ENCODE measurements around the gene TMEM131.
"Not testable (repeated sequence)": the region's sequence is repeated elsewhere in the genome, so short reads cannot be mapped to it uniquely, and the experiment has no call there.

TMEM131 gene, protein sequence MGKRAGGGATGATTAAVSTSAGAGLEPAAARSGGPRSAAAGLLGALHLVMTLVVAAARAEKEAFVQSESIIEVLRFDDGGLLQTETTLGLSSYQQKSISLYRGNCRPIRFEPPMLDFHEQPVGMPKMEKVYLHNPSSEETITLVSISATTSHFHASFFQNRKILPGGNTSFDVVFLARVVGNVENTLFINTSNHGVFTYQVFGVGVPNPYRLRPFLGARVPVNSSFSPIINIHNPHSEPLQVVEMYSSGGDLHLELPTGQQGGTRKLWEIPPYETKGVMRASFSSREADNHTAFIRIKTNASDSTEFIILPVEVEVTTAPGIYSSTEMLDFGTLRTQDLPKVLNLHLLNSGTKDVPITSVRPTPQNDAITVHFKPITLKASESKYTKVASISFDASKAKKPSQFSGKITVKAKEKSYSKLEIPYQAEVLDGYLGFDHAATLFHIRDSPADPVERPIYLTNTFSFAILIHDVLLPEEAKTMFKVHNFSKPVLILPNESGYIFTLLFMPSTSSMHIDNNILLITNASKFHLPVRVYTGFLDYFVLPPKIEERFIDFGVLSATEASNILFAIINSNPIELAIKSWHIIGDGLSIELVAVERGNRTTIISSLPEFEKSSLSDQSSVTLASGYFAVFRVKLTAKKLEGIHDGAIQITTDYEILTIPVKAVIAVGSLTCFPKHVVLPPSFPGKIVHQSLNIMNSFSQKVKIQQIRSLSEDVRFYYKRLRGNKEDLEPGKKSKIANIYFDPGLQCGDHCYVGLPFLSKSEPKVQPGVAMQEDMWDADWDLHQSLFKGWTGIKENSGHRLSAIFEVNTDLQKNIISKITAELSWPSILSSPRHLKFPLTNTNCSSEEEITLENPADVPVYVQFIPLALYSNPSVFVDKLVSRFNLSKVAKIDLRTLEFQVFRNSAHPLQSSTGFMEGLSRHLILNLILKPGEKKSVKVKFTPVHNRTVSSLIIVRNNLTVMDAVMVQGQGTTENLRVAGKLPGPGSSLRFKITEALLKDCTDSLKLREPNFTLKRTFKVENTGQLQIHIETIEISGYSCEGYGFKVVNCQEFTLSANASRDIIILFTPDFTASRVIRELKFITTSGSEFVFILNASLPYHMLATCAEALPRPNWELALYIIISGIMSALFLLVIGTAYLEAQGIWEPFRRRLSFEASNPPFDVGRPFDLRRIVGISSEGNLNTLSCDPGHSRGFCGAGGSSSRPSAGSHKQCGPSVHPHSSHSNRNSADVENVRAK (N-terminal part only)

DNA sequence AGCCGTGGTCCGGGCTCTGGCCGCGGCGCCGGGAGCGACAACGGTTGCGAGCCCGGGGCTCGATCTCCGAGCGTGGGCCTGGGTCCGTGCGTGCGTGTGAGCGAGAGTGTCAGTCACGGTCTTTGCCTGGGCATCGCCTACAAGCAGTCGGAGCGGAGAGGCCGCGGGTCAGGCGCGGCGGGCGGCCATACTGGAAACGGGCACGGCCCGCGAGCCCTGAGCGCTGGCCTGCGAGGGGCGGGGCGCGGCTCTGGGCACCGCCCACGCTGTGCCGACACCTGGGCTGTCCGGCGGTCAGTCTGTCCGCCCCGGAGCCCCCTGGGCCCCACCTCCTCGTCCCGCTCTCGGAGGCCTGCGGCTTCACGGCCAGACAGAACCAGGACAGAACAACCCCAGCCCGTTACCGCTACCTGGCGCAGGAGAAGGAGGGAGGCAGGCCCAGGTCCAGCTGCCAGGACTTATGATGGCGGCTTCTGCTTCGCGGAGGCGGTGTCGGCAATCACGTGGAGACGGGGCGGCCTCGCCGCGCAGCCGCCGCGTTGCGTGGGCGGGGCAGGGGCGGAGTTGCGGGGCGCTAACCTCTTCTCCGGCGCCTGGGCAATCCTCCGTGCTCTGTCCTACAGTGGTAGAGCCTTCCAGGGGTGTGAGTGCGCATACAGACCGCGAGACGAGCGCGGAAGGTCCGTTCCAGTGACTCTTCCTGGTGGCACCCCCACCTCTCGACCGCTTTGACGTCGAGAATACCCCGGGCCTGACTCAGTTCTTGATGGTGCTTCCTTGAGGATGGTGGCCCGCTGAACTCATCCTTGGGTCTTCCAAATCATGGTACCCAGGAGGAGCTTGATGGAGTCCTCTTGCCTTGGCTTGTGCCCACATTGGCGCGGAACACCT is at the start of gene TMEM131:
TMEM131 (minus strand) TSS at position 215 of the 891 bp plus-strand sequence. CDS start 286 bp downstream, outside the sequence.
- ATAC-seq: peak; percentile 82 to 85

DNA sequence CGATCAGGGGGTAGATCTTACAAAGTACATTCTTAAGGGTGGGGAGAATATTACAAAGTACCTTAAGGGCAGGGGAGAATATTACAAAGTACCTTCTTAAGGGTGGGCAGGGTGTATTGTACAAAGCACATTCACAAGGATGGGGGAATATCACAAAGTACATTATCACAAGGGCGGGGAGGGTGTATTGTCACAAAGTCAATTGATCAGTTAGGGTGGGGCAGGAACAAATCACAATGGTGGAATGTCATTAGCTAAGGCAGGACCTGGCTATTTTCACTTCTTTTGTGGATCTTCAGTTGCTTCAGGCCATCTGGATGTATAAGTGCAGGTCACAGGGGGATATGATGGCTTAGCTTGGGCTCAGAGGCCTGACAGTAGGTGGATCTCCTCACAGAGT is 49.0 kb upstream of the TMEM131 start:
- not testable (repeated sequence) for ATAC-seq

DNA sequence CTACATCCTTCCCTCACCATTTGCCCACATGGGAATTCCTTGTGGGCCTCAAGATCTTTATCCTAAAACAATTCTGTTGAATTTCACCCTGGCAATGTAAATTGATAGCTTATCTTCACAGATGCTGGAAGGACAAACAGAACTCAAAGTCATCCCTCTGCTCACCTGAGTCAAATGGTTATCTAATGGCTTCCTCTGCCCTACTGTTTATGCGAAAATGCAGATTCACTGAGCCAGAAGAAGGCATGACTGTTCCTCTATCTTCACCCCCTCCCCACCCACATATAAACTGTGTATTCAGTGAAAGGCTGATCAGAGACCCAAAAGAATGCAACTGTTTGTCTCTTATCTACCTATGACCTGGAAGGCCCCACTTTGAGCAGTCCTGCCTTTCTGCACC is 47.4 kb upstream of the TMEM131 start:
- no peak for ATAC-seq

DNA sequence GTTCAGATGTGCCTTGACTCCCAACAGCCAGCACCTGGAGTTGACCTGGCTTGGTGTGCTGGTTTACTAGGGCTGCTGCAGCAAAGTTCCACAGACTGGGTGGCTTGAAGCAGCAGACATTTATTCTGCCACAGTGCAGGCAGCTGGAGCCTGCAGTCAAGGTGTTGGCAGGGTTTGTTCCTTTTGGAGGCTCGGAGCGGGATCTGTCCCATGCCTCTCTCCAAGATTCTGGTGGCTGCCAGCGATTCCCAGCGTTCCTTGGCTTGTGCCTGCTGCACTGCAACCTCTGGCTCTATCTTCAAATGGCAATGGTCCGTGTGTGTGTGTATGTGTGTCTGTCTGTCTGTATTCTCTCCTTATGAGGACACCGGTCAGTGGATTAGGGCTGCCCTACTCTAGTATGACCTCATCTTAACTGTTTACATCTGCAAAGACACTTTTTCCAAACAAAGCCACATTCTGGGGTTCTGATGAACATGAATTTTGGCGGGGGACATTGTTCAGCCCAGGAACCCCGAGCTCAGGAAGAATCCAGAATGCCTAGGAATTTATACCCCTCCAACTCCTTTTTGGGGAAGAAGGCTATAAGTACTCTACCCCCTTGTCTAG is 44.7 kb upstream of the TMEM131 start:
- no peak for ATAC-seq

DNA sequence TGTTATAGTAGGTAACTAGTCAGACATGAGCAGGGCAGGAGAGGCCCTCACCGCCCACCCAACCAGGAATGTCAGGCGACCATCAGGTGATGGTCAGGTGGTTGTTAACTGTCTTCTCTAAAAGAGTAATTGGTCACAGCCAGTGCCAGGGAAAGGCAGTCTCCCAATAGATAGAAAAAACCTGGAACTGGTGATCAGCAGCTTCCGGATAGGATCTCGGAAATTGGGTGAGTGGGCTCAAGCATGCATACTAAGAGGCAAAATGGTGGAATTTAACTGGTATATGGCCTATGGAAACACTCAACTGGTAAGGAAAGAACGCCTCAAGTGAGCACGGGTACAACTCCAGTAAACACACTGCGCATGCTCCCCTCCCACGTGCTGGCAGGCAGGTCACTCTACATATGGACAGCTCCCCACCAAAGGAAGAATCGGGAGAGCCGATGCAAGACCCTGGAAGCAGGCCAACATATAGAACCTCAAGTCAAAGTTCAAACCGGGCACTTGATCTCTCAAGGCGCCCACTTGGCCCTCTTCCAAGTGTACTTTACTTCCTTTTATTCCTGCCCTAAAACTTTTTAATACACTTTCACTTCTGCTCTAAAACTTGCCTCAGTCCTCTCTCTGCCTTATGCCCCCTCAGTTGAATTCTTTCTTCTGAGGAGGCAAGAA is 43.5 kb upstream of the TMEM131 start:
- no peak for ATAC-seq

DNA sequence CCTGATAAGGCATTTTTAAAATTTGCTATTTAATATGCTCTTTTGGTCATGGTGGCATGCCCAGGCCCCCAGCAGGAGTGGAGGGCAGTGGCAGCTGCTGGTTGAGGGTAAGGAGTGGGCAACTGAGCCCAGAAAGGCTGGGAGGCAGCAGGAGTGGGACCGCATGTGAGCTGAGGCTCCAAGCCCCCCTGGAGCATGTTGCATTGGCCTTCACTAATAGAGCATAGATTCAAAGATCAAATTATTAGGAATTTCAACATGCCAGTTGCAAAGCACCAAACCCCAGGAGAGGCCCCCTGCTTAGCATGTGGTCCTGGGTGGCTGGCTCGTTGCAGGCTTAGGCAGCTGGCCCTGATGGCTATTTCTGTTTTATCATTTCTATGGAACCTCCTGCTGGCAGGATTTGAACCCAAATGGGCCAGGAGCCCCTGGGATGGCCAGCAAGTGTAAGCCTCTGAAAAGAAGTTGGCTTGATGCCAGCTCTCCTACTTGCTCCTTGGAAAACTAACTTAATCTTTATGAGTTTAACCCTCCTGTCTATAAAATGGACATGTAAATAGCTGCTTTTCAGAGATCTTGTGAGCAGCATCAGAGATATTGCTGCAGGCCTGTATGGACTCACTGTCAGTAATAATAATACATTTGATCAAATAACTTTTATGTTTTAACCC is 42.1 kb upstream of the TMEM131 start:
- no peak for ATAC-seq

DNA sequence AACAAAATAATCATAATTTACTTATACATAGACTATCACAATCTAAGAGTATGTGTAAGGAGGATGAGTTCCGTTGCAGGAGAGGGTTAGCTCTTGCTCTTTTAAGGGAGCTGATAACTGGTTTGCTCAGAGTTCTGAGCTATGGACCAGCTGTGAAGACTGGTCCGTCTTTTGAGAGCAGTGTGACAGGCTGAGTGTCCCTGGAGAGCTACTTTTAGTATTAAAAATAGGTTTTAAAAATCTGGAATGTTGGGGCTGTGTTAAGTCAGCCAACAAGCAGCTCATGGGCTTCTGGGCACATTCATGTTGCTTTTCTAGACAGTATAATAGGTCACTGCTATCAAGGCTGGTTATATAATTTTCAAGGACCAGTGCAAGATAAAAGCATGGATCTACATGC is 41.5 kb upstream of the TMEM131 start:
- ATAC-seq: no peak

DNA sequence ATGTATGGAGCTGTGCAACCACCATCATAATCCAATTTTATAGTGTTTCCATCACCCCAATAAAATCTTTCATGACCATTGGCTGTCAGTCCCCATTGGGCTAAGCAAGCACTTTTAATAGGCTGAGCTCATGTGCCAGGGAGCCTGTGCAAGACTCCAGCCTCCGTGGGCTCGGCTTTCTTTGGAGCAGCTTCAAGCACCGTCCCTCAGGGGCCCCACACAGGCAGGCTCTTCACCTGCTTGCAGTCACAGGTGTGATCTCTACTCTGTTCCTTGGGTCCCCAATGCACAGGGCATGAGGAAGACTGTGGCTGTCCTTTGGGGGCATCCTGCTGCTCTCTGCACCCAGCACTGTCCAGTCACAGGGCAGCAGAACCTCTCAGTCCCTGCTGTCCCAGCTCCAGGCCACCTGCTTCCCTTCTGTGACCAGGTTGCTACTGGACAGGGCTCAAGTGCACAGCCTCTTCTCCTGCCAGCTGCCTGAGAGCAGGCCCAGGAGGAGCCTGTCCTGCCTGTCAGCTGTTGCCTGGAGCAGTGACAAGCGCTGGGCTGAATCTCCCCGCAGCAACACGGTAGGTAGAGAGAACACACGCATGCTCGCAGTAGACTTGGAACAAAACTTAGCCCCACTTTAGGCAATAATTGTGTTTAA is 40.7 kb upstream of the TMEM131 start:
- ATAC-seq: no peak

DNA sequence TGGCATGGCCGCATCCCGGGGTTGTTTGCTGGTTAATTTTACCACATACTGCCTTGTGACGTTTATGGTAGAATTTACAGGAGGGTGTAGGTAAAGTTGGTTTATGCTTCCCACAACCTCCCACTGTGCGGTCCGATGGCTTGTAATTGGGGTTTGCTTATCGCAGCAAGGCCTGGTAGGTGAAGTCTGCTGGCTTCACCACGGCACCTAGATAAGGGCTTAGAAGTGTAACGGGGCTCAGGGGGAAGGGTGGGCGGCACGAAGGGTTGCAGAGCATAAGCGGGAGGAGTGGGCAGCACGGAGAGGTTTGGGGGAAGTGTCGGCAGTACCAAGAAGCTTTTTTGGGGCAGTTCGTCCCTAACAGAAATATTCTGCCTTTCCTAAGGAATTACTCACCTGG is 39.0 kb upstream of the TMEM131 start:
- no peak for ATAC-seq

DNA sequence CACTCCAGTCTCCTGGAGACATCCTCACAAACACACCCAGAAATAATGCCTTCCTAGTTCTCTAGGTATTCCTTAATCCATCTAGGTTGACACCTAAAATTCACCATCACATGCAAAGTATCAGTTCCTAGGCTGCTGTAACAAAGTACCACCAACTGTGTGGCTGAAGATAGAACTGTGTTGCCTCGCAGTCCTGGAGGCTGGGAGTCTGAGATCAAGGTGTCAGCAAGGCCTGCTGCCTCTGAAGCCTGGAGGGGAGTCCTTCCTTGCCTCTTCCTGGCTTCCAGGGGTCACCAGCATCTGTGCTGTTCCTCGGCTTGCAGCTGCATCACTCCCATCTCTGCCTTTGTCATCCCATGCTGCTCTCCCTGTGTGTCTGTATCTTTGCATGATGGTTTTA is 36.3 kb upstream of the TMEM131 start:
- ATAC-seq: no peak

DNA sequence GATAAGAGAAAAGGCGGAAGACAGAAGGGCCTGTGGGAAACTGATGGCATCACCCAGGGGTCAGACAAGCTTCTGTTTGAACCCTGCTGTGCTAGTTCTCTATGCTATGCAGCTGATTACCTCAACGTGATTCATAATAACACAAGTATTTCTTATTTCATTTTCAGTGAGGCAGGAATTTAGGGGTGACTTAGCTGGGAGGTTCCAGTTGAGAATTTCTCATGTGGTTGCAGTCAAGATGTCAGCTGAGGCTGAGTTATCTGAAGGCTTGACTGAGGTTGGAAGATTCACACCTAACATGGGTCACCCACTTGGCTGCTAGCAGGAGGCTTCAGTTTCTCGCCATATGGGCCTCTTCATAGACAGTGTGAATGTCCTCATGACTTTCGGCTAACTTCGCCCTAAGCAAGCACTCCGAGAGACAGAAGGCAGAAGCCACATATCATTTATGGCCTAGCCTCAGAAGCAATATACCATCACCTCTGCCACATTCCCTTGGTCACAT is 34.0 kb upstream of the TMEM131 start:
- ATAC-seq: no peak

DNA sequence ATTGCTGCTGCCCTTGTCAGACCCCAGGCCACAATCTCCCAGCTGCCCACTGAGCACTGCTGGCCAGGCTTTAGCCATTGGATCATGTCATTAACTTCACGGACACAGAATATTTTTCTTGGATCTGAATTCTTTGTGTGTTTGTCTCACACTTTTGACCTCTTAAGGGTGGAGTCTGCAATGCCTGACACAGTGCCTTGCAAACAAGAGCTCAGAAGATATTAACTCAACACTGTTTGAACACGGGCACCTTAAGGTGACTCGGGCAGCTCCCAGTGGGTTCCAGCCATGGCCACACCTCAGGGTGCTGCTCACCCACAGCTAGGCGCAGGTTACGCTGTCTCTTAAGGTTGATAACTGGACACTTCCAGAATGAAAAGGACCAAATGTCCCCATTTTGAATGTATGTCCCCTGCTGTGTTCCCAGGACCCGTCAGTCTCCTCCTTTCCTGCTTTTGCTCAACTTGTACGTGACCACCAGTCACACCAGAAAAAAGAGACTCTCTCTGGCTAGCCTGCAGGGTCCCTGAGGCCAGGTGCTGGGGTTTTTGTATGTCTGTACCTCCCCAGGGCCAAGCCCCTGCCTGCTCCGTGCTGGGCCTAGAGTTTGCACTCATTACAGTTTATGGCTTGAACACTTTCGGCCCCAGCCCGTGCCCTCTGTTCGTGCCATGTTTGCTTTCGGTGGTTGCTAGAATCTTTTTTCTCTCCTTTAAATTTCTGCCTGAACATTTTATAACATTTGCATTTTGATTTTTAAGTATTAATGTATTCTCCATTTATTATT is 33.4 kb upstream of the TMEM131 start:
- ATAC-seq: no peak

DNA sequence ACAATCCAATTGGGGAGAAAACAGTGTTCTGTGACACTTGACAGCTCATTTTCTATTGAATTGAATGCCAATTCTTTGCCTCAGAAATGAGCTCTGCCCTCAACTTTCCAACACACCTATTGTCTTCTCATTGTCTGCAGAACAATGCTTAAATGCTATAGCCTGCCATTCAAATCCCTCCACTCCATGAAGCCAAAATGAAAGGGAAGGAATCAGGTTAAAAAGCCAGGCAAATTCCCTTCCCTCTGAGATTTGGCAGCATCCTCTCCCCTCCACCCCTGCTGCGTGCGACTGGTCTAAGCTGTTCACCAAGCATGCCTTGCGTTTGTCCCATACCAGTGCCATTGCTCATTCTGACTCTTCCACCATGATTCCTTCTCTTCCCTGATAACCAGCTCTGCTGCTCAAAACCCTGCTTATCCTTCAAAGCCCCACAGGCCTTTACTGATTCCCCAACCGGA is 32.4 kb upstream of the TMEM131 start:
- no peak for ATAC-seq

DNA sequence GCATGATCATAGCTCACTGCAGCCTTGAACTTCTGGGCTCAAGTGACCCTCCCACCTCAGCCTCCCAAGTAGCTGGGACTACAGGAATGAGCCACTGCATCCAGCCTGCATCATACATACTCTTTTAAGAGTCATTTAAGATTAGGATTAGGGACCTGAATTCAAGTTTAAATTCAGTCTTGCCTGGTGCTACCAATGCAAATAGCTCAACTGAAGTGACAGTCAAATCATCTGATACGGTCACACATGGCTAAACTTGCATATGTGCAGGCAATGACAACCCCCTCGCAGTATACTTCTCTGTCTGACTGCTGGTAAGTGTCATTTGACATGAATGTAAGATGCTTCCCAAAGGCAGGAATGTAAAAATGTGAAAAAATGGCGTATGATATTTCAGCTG is 31.8 kb upstream of the TMEM131 start:
- peak in 1 of 2 donors; percentile 9 for ATAC-seq

DNA sequence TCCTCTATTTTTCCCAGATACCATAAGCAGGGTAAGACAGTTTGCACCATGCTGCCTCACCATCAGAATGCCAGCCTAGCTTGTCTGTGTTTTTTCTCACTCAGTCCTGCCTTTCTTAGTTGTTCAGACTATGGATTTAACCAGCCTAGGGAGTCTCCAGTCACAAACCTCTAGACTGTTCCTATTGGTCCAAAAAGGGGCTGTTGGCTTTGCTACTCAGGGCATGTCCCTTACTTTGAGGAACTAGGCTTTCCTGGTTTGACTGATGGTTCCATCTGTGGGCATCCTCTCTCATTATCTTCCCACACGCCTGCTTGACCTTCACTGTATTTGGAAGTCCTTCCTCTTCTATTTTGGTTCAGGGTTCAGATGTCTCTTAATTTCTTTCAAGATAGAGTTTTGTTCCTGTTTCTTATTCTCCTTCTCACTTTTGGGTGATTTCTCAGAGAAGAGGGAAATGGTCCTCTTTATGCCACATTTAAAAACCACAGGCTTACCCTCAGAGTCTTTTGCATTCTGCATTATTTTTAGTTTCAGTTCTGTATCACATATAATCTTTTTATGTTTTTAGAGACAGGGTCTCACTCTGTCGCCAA is 31.3 kb upstream of the TMEM131 start:
- peak; percentile 66 to 73 for ATAC-seq

DNA sequence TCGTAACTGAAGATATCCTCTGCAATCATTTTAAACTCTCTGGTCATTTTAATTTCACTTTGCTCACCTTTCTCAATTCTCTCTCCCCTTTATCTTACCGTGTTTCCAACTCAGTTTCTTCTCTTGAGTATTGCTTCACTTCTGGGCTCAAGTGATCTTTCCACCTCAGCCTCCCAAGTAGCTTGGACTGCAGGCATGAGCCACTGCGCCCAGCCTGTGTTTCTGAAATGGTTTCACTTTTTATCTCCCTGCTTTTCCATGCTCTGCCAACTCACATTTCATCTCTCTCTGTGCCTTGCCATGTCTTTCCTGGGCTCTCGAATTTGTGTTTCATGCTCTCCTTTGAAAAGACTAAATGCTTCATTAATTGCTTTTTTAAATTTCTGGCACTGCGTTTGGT is 30.5 kb upstream of the TMEM131 start:
- ATAC-seq: no peak

DNA sequence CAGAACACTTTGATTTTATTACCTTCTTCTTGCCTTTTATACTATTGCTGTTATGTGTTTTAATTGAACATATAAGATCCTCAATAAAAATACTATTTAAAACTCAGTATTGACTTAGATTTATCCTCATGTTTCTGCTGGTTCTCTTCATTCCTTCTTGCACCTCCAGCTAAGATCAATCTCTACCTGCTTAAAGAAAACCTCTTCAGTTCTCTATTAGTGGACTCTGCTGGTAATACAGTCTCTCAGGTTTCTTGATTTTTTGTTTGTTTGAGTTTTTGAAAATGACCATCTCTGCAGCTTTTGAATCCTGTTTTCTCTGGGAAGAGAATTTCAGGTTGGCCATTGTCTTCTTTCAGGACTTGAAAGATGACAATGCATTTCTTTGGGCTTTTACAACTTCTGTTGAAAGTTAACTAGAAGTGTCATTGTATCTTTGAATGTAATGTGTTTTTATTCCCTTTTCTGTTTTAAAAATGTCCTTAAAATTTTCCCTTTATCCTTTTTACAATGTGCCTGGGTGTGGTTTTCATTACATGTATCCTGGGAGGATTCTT is 29.8 kb upstream of the TMEM131 start:
- no peak for ATAC-seq

DNA sequence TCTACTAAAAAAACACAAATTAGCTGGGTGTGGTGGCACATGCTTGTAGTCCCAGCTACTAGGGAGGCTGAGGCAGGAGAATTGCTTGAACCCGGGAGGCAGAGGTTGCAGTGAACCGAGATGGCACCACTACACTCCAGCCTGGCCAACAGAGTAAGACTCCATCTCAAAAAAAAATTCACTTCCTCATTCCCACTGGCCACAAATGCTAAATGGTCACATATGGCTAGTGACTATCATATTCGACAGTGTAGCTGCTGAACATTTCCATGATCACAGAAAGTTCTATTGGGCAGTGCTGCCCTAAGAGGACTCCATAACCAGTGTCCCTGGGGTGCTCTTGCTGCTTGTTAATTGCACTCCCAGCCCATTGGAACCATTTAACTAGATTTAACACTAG is 26.3 kb upstream of the TMEM131 start:
- ATAC-seq: not testable (repeated sequence)
